ENCODE results near the gene MPG.

The MPG gene

GRCh38 chr16:85865-86264 lies 7.8 kb downstream of the MPG start:
- DNase-seq, result no peak

DNA sequence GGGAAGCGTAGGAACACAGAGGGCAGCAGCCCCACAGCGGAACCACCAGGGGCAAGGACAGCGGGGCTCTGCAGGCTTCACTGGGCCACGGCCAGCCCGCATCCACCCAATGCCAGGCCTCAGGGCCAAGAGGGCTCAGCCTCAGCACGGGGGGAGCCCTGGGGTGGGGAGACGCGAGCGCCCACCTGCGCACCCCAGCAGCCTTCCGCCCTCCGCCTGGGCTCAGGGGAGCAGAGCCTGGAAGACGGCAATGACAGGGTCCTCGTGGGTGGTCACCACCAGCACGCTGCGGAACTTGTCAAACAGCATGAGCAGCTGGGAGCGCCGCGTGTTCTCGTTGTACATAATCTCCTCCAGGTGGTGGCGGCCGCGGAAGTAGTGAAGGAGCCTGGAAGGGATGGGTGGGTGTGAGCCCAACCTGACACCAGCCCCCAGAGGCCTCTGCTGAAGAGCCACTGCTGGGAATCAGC lies 8.5 kb downstream of the MPG start:
- no peak for DNase-seq

DNA sequence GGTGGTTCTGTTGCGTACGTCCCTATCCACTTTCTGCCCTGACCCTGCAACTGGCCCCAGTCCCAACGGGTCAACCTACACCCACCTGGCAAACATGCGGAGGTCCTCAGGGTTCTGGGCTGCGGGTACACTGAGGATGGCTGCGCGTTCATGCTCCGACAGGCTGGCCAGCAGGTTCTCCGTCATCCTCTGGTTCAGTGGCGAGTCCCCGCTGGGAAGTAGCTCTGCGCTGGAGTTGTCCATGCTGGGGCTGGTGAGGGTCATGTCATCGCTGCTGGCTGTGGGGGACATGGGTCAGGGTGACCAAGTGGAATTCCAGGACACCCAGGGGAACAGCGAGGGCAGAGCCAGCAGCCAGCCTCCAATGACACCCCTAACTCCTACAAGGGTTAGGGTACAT lies 10.6 kb downstream of the MPG start:
- DNase-seq, result no peak

DNA sequence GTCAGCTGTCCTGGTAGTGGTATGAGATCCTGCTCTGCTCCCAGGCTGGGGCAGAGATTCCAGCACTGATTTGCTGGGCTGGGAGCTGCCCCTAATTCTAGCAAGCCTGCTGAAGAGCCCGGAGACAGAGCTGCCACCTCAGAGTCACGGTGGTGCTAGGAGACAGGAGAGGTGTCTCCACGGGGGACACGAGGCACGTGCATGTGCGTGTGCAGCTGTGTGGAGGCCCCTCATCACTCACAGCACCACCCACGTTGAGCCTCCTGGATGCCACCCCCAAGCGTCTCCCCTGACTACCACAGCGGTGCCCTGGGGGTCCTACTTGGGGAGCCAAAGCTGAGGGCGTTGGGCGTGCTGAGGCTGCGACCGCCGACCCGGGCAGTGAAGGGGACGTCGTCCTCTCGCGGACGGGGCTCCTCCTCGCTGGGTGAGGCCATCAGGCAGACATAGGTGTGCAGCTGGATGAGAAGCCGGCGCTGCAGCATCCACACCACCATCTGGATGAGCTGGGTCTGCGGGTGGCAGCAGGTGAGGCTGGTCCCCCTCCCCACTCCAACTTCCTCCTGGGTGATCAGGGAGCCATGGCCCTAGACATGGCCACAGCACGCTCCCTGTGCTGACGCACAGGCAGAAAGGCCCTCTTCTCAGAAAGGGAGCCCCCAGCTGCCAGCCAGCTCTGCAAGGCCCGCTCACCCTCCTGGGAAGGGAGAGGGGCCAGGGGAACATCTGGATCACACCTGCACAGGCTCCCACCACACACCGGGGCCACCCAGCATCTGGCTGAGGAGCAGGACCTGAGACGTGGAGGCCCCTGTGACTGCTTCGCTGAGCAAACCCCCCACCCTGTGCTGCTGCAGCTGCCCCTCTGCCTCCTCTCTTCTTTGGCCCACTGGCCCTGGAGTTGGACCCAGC lies 11.6 kb downstream of the MPG start:
- DNase-seq, result no peak

DNA sequence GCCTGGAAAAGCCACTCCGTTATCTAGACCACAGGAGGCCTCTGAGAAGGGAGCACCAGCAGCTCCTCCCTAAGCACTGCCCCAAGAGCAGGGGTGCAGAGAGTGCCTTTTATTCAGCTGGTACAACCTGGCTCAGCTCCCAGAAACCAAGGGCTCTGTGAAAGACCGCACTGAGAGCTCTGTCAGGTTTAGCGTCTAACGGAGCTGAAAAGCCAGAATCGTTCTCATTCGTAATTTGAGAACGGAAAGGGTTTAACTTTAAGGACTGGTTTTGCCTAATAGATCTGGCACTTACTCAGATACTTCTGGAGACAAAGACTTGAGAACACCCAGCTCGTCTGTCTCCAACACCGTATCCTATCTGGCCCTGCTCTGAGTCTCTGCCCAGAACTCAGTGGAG lies 13.5 kb downstream of the MPG start:
- no peak for DNase-seq

DNA sequence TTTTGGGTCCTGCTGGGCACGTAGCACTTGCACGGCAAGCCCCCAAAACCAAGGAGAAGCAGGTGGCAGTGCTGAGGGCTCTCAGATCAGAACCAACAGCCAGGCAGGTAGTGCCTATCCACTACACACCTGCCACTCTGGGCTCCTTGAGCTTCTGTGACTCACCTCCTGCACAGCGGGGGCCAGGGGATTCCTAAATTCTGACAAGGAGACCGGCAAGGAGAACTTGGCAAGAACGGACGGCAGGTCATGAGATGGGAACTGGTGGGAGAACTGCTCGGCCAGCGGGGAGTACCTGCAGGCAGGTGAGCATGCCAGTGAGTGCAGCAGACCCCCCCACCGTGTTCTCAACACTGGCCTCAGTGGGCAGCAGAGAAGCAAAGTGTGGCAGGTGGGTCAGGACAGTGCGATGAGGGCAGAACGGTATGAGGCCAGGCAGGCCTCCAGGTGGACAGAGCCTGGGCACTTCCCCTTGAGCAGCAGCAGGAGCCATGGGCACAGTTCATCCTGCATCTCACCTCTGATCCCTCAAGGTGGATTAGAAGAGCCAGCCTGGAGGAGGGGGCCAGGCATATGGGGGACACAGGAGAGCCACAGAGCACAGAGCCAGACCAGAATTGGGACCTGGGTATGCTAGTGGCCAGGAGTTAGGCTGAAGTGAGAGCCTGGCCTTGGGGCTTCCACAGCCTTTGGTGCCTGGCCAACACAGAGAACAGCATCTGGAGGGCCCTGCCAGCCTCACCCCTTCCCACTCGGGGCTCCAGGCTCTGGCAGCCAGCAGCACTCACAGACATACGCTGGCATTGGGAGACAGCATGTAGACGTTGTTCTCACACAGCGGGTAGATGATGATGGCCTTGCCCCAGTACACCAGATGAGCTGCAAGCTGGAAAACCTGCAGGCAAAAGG lies 14.7 kb downstream of the MPG start:
- DNase-seq, result no peak

- DNase-seq, result no peak
Measured at GRCh38 chr16:94918-95265, 16.9 kb downstream of the MPG start.

DNA sequence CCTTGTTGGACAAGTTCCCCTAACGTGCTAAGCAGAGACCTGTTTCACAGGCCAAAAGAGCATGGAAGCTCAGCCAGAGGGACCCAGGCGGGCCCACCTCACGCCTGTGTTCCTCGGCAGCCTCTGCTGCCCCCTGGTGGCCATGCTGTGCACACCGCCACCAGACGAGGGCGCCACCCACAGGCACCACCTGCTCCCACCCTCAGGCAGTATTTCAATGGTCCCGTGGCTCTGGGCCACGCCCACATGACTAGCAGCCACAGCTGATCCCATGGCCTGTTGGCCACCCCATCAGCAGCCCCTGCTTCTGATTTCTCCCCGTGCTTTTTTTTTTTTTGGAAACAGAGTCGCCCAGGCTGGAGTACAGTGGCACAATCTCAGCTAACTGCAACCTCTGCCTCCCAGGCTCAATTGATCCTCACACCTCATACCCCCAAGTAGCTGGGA lies 18.9 kb downstream of the MPG start:
- peak; percentile 85 to 86 for DNase-seq

DNA sequence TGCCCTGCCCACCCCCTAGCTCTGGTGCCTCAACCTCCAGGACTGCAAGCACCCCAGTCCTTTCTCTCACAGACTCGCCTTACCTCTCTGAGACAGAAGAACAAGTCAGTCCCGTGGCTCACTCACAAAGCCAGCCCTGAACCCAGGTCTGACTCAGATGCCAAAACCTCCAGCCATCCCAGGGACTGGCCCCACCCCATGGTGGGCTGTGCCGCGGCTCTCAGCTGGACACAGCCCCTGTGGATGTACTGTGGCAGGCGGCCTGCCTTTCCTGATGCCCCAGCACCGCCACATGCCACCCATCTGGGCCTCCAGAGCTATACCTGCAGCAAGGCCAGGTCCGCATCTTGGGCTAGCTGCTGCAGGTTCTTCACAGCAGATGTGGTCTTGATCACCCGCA lies 19.8 kb downstream of the MPG start:
- DNase-seq, result no peak

DNA sequence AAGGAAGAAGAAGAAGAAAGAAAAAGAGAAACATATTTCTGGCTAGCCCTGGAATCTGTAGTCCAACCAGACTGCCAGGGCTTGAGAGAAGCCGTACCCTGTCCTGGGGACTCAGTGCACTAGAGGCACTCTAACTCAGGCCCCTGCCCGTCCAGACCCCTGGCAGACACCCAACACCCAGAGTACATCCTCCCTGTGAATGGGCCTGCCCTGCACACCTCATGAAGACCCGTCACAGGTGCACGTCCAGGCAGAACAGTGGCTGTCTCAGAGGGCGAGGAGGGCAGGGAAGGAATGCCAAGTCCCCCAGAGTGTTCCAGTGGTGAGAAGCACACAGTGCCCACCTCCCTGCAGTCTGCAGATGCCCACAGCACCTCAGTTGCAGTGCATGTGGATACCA lies 23.0 kb downstream of the MPG start:
- DNase-seq, result no peak

GRCh38 chr16:101586-101985 lies 23.6 kb downstream of the MPG start:
- no peak for DNase-seq

GRCh38 chr16:102060-102855 lies 24.2 kb downstream of the MPG start:
- no peak for DNase-seq

DNA sequence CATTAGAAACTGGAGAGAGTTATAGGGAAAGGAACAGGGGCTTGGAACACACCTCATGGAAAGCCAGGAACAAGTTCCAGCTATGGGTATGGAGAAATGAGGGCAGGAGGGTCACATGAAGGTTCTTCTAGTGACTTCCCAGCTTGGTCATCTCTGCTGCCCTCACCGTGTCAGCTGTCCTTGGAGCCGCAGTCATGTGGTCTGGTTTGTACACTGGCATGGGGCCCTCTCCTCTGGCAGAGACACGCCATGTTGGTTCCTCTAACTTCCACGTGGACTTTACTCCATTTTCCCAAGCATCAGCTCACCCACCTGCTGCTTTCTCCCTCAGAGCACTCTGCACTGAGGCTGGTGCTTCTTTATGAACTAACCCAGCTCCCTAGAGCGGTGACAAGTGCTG lies 26.3 kb downstream of the MPG start:
- DNase-seq, result no peak

DNA sequence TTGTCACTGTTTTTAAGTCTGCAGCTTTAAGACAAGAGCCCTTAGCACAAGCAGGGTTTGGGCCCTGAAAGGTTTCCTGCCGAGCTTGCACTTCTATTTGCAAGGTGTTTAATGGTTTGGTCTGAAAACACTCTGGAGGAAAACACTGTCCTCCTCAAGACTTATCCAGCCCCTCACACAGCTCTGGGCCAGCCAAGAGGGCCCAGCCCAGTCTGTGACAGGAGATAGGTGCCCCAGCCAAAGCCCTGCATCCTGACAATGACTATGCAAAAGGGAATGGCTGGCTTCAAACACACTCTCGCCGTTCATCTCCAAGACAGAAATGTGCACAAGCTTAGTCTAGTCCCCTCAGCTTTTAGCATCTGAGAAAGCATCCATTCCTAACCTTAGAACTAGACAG lies 26.9 kb downstream of the MPG start:
- DNase-seq, result no peak

DNA sequence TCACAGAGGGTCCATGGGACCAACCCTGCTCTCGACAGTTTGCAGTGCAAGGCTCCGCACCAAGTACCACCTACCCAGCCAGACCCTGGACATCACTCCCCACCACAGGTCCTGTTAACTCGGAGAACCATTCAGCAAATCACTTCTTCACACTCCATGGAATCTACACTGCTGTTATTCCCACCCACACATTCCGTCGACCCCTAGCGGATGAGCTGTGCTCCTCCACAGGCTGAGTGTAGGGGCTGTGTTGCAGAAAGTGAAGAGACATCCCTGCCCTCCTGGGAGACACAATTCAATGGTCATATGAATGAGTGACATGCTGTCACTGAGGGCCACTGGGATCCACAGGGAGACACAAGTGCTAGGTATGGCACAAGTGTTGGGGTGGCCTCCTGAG lies 27.5 kb downstream of the MPG start:
- DNase-seq, result no peak

DNA sequence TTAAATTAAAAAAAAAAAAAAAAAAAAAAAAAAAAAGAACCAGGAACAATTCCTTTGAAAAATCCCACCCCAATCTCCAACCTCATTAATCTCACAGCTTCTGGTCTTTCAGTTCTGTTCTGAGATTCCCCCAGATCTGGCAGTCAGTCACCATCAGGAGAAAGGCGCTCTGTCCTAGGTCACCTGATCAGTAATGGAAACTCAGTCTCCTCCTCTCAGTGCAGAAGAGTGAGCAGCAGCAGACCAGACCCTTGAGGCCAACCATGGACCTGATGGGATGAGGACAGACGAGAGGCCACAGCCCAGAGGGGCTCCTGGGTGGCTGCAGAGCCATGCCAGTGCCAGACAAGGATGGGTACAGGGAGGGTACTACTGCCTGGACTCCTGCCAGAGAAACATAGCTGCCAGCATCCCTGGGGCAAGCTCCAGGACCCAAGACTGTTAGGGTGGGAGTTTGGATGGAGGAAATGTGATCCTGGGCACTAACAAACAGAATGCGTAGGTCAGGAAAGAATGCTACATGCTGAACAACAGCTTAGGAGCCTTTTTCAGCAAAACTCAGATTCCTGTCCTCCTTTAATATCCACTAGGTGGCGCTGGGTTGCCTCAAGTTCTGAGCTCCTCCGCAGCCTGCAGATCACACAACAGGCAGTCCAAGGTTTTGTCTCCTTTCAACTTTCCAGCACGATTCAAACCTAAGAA lies 28.7 kb downstream of the MPG start:
- DNase-seq, result peak; percentile 69 to 72

- DNase-seq, result no peak
Measured at GRCh38 chr16:112153-112840, 34.3 kb downstream of the MPG start.

DNA sequence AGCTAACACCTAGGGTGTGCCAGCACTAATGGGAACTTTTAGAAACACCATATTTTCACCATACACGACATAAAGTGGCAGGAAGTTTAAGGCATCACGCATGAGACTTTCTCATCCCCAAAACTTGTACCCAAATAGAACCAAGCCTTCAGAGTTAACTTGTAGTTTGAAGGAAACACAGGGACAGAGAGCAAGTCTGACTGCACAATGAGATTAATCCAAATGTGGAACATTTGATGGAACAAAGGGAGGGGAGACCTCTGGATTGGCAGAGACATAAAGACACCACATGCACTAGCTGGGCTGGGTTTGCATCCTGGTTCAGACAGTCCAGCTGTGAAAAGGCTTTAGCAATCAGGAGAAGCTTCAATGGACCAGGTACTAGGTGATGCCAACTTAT lies 36.3 kb downstream of the MPG start:
- no peak for DNase-seq

GRCh38 chr16:116015-116414 lies 38.0 kb downstream of the MPG start:
- DNase-seq, result no peak

DNA sequence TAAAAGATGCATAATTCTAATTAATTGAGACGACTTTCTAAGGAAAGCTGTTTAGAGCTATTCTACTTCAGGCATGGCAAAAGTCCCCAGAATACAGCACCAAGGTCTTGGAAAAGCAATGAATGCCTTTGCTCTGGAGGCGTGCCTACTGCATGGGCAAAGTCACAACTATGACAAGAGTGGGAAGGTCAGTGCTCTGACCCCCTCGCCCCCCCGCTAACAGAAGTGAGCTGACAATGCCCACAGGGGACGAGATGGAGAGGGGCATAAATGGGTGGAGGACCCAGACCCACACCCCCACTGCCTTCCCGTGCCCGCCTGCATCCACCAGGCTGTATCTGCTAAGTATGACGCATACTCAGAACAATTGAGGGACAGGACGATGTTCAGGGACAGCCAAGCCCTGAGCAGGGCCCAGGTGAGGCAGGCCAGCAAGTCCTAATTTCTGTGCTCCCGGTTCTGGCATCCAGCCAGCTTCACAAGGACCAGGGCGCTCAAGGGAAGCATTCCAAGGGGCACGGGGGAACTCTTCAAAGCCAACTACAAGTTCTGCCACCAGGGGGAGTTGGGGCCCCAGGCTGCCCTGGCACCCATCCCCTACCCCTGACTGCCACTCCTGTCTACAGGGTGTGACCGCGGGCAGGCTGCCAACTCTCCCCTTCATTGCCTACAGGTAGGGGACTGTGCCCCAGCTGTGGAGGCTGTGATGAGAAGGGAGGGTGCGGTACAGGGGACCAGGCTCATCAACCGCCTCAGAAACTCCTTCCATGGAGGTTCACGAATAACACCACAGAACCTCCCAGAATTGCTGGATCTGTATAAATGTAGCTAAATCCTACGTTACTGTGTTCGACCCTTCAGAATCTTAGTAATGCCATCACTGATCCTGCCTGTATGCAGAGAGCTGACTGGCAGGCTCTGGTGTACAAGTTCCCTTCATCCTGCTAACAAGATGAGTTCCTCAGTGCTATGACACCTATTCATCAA lies 39.6 kb downstream of the MPG start:
- DNase-seq, result peak; percentile 23 to 38

Data from AML-193 (cell line).